K562 (cell line): Measurements from ENCODE around the gene ZNF778. TPM values are rescaled to one million over a fixed set of nuclear protein-coding genes. Genes with fewer than 3 reads are reported as not detected.

Source experiments
- ARNT ChIP-seq, 2 experiments: fragments of 450-650 bp; IDR thresholded peaks; 2 replicates each; pipeline ENCODE4 v1.6.1; 2016; ENCODE audit warnings: mild to moderate bottlenecking in 1 of 2
- BMI1 ChIP-seq: fragments of 150-350 bp; IDR thresholded peaks from 2 replicates; pipeline ENCODE4 v1.6.1; 2014; ENCODE audit warnings: low read length
- EP400 ChIP-seq: fragments of 450-650 bp; IDR thresholded peaks from 2 replicates; pipeline ENCODE4 v1.6.1; 2017; ENCODE audit warnings: antibody characterized with exemption, mild to moderate bottlenecking, moderate library complexity
- FOXM1 ChIP-seq, 2 experiments: fragments of 450-650 bp in 1 of 2; sonication (generic) in 1 of 2; formaldehyde crosslinking in 1 of 2; IDR thresholded peaks; 2 replicates each; pipeline versions ENCODE4 v1.6.1 to v1.9.0; 2017 to 2022; ENCODE audit warnings: low read depth in 2 of 2, mild to moderate bottlenecking in 2 of 2, missing genetic modification reagents in 1 of 2, moderate library complexity in 1 of 2
- HDAC1 ChIP-seq, 2 experiments: fragments of 450-650 bp; IDR thresholded peaks; 2 replicates each; pipeline ENCODE4 v1.6.1; 2016 to 2017; ENCODE audit warnings: inconsistent platforms in 1 of 2, mild to moderate bottlenecking in 1 of 2, moderate library complexity in 1 of 2
- HNRNPL ChIP-seq: fragments of 200-400 bp; formaldehyde crosslinking; IDR thresholded peaks from 2 replicates; pipeline ENCODE4 v1.6.1; 2017; ENCODE audit warnings: low read depth, mild to moderate bottlenecking, low read length
- JUNB ChIP-seq: fragments of 450-650 bp; formaldehyde crosslinking; conservative IDR thresholded peaks from 2 replicates; pipeline ENCODE4 v1.4.0; 2020; ENCODE audit warnings: mild to moderate bottlenecking
- KDM1A ChIP-seq, 2 experiments: fragments of 450-650 bp; IDR thresholded peaks; 2 replicates each; pipeline ENCODE4 v1.6.1; 2016; ENCODE audit warnings: mild to moderate bottlenecking in 2 of 2
- MYNN ChIP-seq, 2 experiments: sonication (generic); formaldehyde crosslinking in 1 of 2; IDR thresholded peaks; 2 replicates each; pipeline versions ENCODE4 v1.5.0 to v1.6.1; 2016 to 2020; ENCODE audit warnings: antibody characterized with exemption in 1 of 2, missing genetic modification reagents in 1 of 2
- NCOR1 ChIP-seq: fragments of 450-650 bp; IDR thresholded peaks from 2 replicates; pipeline ENCODE4 v1.6.1; 2016; ENCODE audit warnings: mild to moderate bottlenecking, moderate library complexity
- RBM25 ChIP-seq: fragments of 200-400 bp; formaldehyde crosslinking; IDR thresholded peaks from 2 replicates; pipeline ENCODE4 v1.6.1; 2018; ENCODE audit warnings: low read length, low read depth, moderate library complexity; ENCODE audit not compliant: severe bottlenecking
- RCOR1 ChIP-seq, 2 experiments: IDR thresholded peaks; 2 replicates each; pipeline ENCODE4 v1.6.1; 2012; ENCODE audit warnings: low read depth in 2 of 2, low read length in 2 of 2, borderline replicate concordance in 1 of 2, improper control_type of control experiment in 1 of 2
- SMAD4 ChIP-seq: fragments of 250-450 bp; sonication (Bioruptor Pico); conservative IDR thresholded peaks from 2 replicates; pipeline ENCODE4 v1.8.0; 2021; ENCODE audit warnings: inconsistent platforms, mild to moderate bottlenecking, moderate library complexity
- SMARCE1 ChIP-seq: fragments of 450-650 bp; IDR thresholded peaks from 2 replicates; pipeline ENCODE4 v1.7.1; 2016; ENCODE audit warnings: mild to moderate bottlenecking
- TEAD4 ChIP-seq, 2 experiments: sonication (generic) in 1 of 2; formaldehyde crosslinking in 1 of 2; IDR thresholded peaks; 2 replicates each; pipeline versions ENCODE4 v1.6.1 to v1.8.0; 2012 to 2022; ENCODE audit warnings: borderline replicate concordance in 1 of 2, inconsistent platforms in 1 of 2, low read length in 1 of 2, mild to moderate bottlenecking in 1 of 2, missing genetic modification reagents in 1 of 2
- ZBTB7A ChIP-seq: IDR thresholded peaks from 2 replicates; pipeline ENCODE4 v1.6.1; 2011; ENCODE audit warnings: low read depth, mild to moderate bottlenecking, low read length, moderate library complexity, borderline replicate concordance; ENCODE audit not compliant: control insufficient read depth
- ZNF431 ChIP-seq: sonication (generic); formaldehyde crosslinking; IDR thresholded peaks from 2 replicates; pipeline ENCODE4 v1.8.0; 2022; ENCODE audit warnings: mild to moderate bottlenecking, missing genetic modification reagents
- ZNF592 ChIP-seq: fragments of 450-650 bp; IDR thresholded peaks from 2 replicates; pipeline ENCODE4 v1.6.1; 2017; ENCODE audit warnings: antibody characterized with exemption, mild to moderate bottlenecking
- polyA plus RNA-seq, 8 experiments: library from polyadenylated mRNA; depleted of rRNA in 4 of 8; stranded (reverse) in 5 of 8; unstranded in 3 of 8; fragments of >200 nt; fragmentation: Nextera tagmentation in 2 of 8; fragmentation: Illumina TruSeq in 1 of 8; extraction: Ambion mirVana in 2 of 8; extraction: Trizol in 1 of 8; gene quantifications; 2 replicates each; pipeline versions ENCODE4 v1.2.1 to v1.2.3, GENCODE V29; 2011 to 2014; ENCODE audit warnings: inconsistent platforms in 1 of 8, missing spikeins in 1 of 8
- total RNA-seq, 7 experiments: library from RNA; depleted of rRNA in 6 of 7; stranded (reverse); fragments of >200 nt in 6 of 7; fragmentation: Illumina TruSeq in 2 of 7; extraction: Trizol in 2 of 7; gene quantifications; 2 replicates each; pipeline versions ENCODE4 v1.2.1 to v1.2.3, GENCODE V29; 2011 to 2021; ENCODE audit warnings: low replicate concordance in 1 of 7
- TF ChIP-seq, protein P1 (sequence below): fragments of 450-650 bp; IDR thresholded peaks from 2 replicates; pipeline ENCODE4 v1.6.1; 2016

The ZNF778 gene
- total and polyA plus RNA-seq, 9 of the 15 experiments (the other 6 are each of a cell fraction or from before 2014, with no cell fraction given): 0.70 to 60.6 (median 7.5) TPM

- TF ChIP-seq ZNF431 (CRISPR knock-in tag): no peak
- TF ChIP-seq BMI1: no peak
- peak; percentile 81 for TF ChIP-seq NCOR1
- no peak for TF ChIP-seq RBM25
- peak; percentile 62; the same call in 1 of the 2 replicates for TF ChIP-seq SMARCE1
- TF ChIP-seq TEAD4 (IDR thresholded peaks at IDR 0.05; ENCODE audit: low read length): peak; percentile 82
- TF ChIP-seq TEAD4 (CRISPR knock-in tag; IDR thresholded peaks at IDR 0.05; ENCODE audit: borderline replicate concordance): no peak
- TF ChIP-seq KDM1A (IDR thresholded peaks at IDR 0.05): peak; percentile 81 to 84
- TF ChIP-seq HDAC1 (IDR thresholded peaks at IDR 0.05): peak in 1 of 2 experiments; percentile 68; a peak in 2 of 4 replicates
- TF ChIP-seq EP400: peak; percentile 39; the same call in 1 of the 2 replicates
- no peak for TF ChIP-seq HNRNPL
- TF ChIP-seq SMAD4 (CRISPR knock-in tag): 0 out of 2 replicates have a peak, but pooled peaks have one; percentile 34
- 0 out of 2 replicates have a peak, but pooled peaks have one; percentile 76 for TF ChIP-seq ZNF592
- peak; percentile 67; the same call in 1 of the 2 replicates for TF ChIP-seq MYNN (IDR thresholded peaks at IDR 0.05)
- TF ChIP-seq MYNN (CRISPR knock-in tag; IDR thresholded peaks at IDR 0.05): no peak
- peak; percentile 55; the same call in 1 of the 2 replicates for TF ChIP-seq FOXM1 (IDR thresholded peaks at IDR 0.05; ENCODE audit: low read depth)
- no peak for TF ChIP-seq FOXM1 (CRISPR knock-in tag; IDR thresholded peaks at IDR 0.05; ENCODE audit: low read depth)
- no peak for TF ChIP-seq JUNB (CRISPR knock-in tag)
- peak; percentile 51; the same call in 1 of the 2 replicates for TF ChIP-seq ZBTB7A
- peak in 1 of 2 experiments; percentile 82; a peak in 3 of 4 replicates for TF ChIP-seq RCOR1 (IDR thresholded peaks at IDR 0.05; ENCODE audit: borderline replicate concordance in 1 of 2, low read depth in 2 of 2, low read length in 2 of 2)
- no peak for TF ChIP-seq ARNT (IDR thresholded peaks at IDR 0.05)
- TF ChIP-seq, protein P1, sequence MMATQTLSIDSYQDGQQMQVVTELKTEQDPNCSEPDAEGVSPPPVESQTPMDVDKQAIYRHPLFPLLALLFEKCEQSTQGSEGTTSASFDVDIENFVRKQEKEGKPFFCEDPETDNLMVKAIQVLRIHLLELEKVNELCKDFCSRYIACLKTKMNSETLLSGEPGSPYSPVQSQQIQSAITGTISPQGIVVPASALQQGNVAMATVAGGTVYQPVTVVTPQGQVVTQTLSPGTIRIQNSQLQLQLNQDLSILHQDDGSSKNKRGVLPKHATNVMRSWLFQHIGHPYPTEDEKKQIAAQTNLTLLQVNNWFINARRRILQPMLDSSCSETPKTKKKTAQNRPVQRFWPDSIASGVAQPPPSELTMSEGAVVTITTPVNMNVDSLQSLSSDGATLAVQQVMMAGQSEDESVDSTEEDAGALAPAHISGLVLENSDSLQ: peak; percentile 11; the same call in 1 of the 2 replicates
Observed at GRCh38 chr16:89219365-89219764, 1.9 kb downstream of the ZNF778 start (continued).
